Right cardiac atrium (tissue), 5 donors: ENCODE measurements around the gene ALG1L2. TPM values are rescaled to one million over a fixed set of nuclear protein-coding genes. Genes with fewer than 3 reads are reported as not detected.
A peak's percentile ranks its signal among the peaks of the same experiment; 100 is the strongest.
"Not testable (repeated sequence)": the region's sequence is repeated elsewhere in the genome, so short reads cannot be mapped to it uniquely, and the experiment has no call there.

ENCODE experiments used
- ATAC-seq, 2 donors: fragments of 200-7000 bp; cut with Tn5 transposase; one replicate each; pipeline versions ENCODE4 v1.8.0 to v1.9.1; 2020; ENCODE audit warnings: moderate library complexity in 2 of 2, mild to moderate bottlenecking in 1 of 2
- DNase-seq, 3 donors: peaks; one replicate each; pipeline ENCODE4 v3.0.0-alpha.2; 2020
- H3K27ac ChIP-seq: one replicate; pipeline ENCODE4 v1.5.1; 2013; ENCODE audit warnings: mild to moderate bottlenecking, low read length, control low read depth, moderate library complexity
- H3K27me3 ChIP-seq: one replicate; pipeline ENCODE4 v1.6.1; 2013; ENCODE audit not compliant: control insufficient read depth, insufficient read depth
- H3K4me1 ChIP-seq: one replicate; pipeline ENCODE4 v1.6.1; 2013; ENCODE audit warnings: low read length; ENCODE audit not compliant: control insufficient read depth, insufficient read depth
- H3K4me3 ChIP-seq: one replicate; pipeline ENCODE4 v1.5.1; 2013; ENCODE audit warnings: low read length, control low read depth
- H3K9me3 ChIP-seq: one replicate; pipeline ENCODE4 v1.6.1; 2013; ENCODE audit warnings: low read length; ENCODE audit not compliant: control insufficient read depth
- WGBS: extraction: QIAGEN DNeasy Blood & Tissue Kit; methylation state at CpG from one replicate; pipeline ENCODE4 v1.1.7; 2013; 5-methylcytosine and 5-hydroxymethylcytosine counted together
- intact Hi-C, 4 donors: fragments of 100-400 bp; cut with DNase I; formaldehyde crosslinking; loops; one replicate each; pipeline versions ENCODE4 v1.11.0 to v1.14.0; 2022 to 2023
- polyA plus RNA-seq: library from polyadenylated mRNA; stranded (reverse); fragments of 200-250 nt; gene quantifications from one replicate; pipeline ENCODE4 v1.2.3, GENCODE V29; 2013
- total RNA-seq, 4 donors: library from RNA; stranded (reverse); fragmentation: NEBNext Ultra II Directional; extraction: Animal tissue kit (Norgen Biotek cat#: 25700); gene quantifications; one replicate each; pipeline ENCODE4 v1.2.1, GENCODE V29; 2021
- donor health status: healthy with polysubstance abuse.
- donor health status: DM: no; HTN: yes; CAD: no.
- donor health status: DM: no; HTN: no; CAD: no.
- donor health status: DM: no; HTN: yes; CAD: no; lungs with severe emphysema.
- donor health status: DM: yes; HTN: yes; CAD: no.

ALG1L2 gene
- total and polyA plus RNA-seq, 5 donors = 0.53 to 0.89 TPM; not detected in 3

DNA sequence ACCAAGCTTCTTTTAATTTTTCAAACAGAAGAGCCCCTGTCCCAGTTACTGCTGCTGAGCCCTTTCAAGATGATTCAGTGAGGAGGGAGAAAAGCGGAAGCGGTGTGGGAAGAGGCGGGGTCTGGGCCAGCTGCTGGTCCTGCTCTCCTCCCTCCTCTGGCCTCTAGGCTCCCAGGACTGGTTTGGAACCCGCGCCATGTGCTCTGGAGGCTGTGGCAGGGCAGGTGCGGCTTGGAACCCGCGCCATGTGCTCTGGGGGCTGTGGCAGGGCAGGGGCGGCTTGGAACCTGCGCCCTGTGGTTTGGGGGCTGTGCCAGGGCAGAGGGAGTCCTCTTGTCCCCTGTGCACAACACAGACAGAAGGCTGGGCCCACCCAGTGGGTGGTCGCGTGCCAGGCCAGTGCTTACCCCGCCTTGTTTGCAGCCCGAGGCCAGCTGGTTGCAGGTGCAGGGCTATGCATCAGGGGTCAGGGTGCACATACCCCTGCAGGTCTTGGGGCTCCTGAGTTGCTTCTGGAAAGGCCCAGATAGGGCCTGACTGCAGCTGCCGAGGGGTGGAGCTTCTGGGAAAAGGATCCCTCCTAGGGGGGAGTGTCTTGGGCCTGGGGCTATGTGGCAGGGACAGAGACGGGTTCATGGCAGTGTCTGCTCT lies 12.2 kb downstream of the ALG1L2 start:
- Histone ChIP-seq H3K9me3 (no peaks in the 10 kb centered on the region), H3K4me1 (no peaks in the 10 kb centered on the region), H3K27ac (no peak overlapping the region), H3K27me3 (no peaks in the 10 kb centered on the region), H3K4me3 (no peak overlapping the region)
- peak in 1 of 3 donors; percentile 55 for DNase-seq
- 76% methylated on average over 16 of the region's 16 CpGs for WGBS
- ATAC-seq = no peak
- intact Hi-C loops = loop anchor here in 2 of 4 donors (5.0 to 10.0 kb wide), 2 partner anchors 147 to 149 kb away; no protein-coding TSS in a partner anchor

DNA sequence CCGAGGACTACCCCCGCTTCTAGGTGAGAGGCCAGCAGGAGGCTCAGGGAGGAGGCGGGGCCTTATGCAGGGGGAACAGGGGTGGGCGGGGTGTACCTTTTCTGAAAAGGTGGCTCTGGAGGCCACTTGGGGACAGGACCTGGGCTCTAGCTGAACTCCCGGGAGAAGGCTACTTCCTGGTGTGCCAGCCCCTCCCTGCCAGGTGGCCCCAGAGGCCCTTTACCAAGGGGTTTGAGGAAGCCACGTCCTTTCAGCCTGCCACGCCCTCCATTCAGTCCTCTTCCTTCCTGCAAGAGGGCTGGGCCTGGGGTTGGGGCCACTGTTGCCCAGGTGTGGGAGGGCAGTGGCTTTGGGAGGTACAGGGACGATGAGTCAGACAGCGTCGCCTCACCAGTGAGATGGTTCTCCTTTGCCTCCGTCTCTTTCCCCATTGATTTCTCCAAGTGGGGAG lies 12.9 kb downstream of the ALG1L2 start:
- H3K27me3 ChIP-seq, H3K4me1 ChIP-seq, ATAC-seq, H3K4me3 ChIP-seq, DNase-seq, H3K9me3 ChIP-seq, H3K27ac ChIP-seq: not testable (repeated sequence)
- intact Hi-C loops = loop anchor here in 2 of 4 donors (5.0 to 10.0 kb wide), 2 partner anchors 147 to 150 kb away; no protein-coding TSS in a partner anchor
- 76% methylated on average over 11 of the region's 11 CpGs for WGBS

- 41% methylated on average over 11 of the region's 11 CpGs for WGBS
- not testable (repeated sequence) for ATAC-seq, H3K27ac ChIP-seq, H3K27me3 ChIP-seq, H3K4me3 ChIP-seq, H3K9me3 ChIP-seq, H3K4me1 ChIP-seq
- peak in 2 of 3 donors; percentile 53 to 63 for DNase-seq
- intact Hi-C loops = loop anchor here in 1 of 4 donors (10.0 kb wide), 1 partner anchor 151 kb away; no protein-coding TSS in a partner anchor
These were observed 14.2 kb downstream of the ALG1L2 start for GRCh38 chr3:130095858-130096257.

- DNase-seq, H3K4me3 ChIP-seq, H3K27ac ChIP-seq, H3K27me3 ChIP-seq, H3K9me3 ChIP-seq, H3K4me1 ChIP-seq, ATAC-seq: not testable (repeated sequence)
- intact Hi-C loops = loop anchor here in 1 of 4 donors (10.0 kb wide), 1 partner anchor 152 kb away; no protein-coding TSS in a partner anchor
- 93% methylated on average over 8 of the region's 8 CpGs for WGBS
These were observed 15.5 kb downstream of the ALG1L2 start for GRCh38 chr3:130097096-130097495.

- H3K27ac ChIP-seq, H3K27me3 ChIP-seq, H3K9me3 ChIP-seq, H3K4me3 ChIP-seq, H3K4me1 ChIP-seq, ATAC-seq: not testable (repeated sequence)
- peak in 1 of 3 donors; percentile 83 for DNase-seq
- intact Hi-C loops = loop anchor here in 1 of 4 donors (10.0 kb wide), 1 partner anchor 153 kb away; no protein-coding TSS in a partner anchor
- WGBS = 37% methylated on average over 15 of the region's 16 CpGs
These were observed 16.3 kb downstream of the ALG1L2 start for GRCh38 chr3:130097690-130098638.

DNA sequence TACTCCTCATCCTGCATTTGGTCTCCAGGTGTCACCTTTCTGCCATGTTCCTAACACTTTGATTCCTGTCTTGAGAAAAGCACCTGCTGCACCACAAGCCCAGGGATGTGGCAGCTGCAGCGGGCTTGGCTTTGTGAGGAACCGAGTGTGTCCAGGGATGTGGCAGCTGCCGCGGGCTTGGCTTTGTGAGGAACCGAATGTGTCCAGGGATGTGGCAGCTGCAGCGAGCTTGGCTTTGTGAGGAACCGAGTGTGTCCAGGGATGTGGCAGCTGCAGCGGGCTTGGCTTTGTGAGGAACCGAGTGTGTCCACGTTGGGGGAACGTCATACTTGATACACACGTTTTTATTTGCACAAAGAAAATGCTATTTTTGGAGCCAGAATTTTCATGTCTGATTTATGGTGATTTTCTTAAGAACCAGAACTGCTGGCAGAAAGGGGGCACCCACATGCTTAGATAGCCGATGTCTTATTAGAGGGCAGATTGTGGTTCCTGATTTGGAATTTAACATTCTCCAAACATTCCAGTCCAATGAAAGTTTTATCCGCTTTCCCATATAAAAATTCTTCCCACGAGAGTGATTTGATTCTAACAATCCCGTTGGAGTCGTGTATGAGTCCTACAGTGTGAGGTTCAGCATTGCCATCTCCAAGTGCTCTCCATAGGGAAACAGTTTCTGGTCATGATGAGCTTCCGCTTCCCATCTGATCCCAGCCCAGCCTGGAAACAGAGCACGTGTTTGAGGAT lies 17.2 kb downstream of the ALG1L2 start:
- not testable (repeated sequence) for H3K9me3 ChIP-seq, DNase-seq, H3K4me1 ChIP-seq, H3K27me3 ChIP-seq, H3K27ac ChIP-seq, ATAC-seq, H3K4me3 ChIP-seq
- 59% methylated on average over 19 of the region's 19 CpGs for WGBS
- intact Hi-C loops = loop anchor here in 1 of 4 donors (10.0 kb wide), 1 partner anchor 154 kb away; no protein-coding TSS in a partner anchor

DNA sequence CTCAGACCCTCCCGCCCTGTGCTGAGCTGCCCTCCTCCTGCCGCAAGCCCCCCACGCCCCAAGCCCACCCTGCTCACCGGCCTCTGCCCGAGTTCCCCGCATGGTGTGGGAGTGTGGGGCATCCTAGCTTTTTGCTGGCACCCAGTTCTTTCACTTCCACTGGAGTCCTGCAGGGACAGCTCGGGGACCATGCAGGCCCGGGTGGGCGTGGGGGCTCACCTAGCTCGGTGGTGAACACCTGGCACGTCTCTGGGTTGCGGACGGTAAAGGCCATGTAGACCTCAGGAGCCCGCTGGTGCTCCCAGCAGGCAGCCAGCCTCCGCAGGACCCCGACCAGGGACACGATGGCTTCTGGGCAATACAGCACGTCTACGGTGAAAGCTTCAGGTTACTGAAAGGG lies 20.9 kb downstream of the ALG1L2 start:
- ATAC-seq, H3K27me3 ChIP-seq, H3K4me3 ChIP-seq, H3K9me3 ChIP-seq, H3K27ac ChIP-seq, intact Hi-C loops, DNase-seq, H3K4me1 ChIP-seq: not testable (repeated sequence)
- 95% methylated on average over 19 of the region's 19 CpGs for WGBS

DNA sequence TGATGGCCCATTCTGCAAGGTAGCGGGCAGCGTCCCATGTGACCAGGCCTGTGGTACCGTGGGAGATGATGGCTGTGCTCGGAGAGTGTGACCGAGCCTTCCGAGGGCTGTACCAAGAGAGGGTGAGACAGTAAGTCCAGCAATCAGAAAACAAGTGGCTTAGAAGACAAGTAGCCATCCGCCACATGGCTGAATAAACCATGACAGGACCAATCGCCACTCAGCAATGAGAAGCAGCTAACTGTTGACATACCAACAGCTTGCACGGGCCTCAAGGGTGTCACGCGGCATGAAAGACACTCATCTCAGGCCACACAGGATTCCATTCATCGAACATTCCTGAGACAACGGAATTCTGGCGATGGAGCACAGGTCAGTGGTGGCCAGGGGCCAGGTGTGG lies 22.6 kb downstream of the ALG1L2 start:
- H3K27ac ChIP-seq, DNase-seq, H3K27me3 ChIP-seq, H3K4me3 ChIP-seq, intact Hi-C loops, H3K4me1 ChIP-seq, H3K9me3 ChIP-seq, ATAC-seq: not testable (repeated sequence)
- 79% methylated on average over 14 of the region's 14 CpGs for WGBS

- H3K27me3 ChIP-seq, H3K4me1 ChIP-seq, H3K4me3 ChIP-seq, ATAC-seq, intact Hi-C loops, H3K9me3 ChIP-seq, H3K27ac ChIP-seq, DNase-seq: not testable (repeated sequence)
- 76% methylated on average over 13 of the region's 13 CpGs for WGBS
These were observed 25.8 kb downstream of the ALG1L2 start for GRCh38 chr3:130107333-130107995.
